Endometrial microvascular endothelial cells (primary cell): ENCODE results near the gene ZNF724. TPM values are rescaled to one million over a fixed set of nuclear protein-coding genes. Genes with fewer than 3 reads are reported as not detected.
"Not testable (repeated sequence)": the region's sequence is repeated elsewhere in the genome, so short reads cannot be mapped to it uniquely, and the experiment has no call there.

Experiments used
- in situ Hi-C: cut with HindIII; loops from 2 replicates; pipeline ENCODE4 v1.10.0; 2017; ENCODE audit warnings: low sequenced_read_pairs, low pct_unique_long_range_greater_than_20kb; ENCODE audit errors: inconsistent ontology term
- total RNA-seq: library from RNA; depleted of rRNA; stranded (reverse); fragments of >200 nt; gene quantifications from one replicate; pipeline ENCODE4 v1.2.3, GENCODE V29; 2015; ENCODE audit errors: inconsistent ontology term

Gene ZNF724
- total RNA-seq, 1 donor from 2014 or later, result 2.2 TPM

DNA sequence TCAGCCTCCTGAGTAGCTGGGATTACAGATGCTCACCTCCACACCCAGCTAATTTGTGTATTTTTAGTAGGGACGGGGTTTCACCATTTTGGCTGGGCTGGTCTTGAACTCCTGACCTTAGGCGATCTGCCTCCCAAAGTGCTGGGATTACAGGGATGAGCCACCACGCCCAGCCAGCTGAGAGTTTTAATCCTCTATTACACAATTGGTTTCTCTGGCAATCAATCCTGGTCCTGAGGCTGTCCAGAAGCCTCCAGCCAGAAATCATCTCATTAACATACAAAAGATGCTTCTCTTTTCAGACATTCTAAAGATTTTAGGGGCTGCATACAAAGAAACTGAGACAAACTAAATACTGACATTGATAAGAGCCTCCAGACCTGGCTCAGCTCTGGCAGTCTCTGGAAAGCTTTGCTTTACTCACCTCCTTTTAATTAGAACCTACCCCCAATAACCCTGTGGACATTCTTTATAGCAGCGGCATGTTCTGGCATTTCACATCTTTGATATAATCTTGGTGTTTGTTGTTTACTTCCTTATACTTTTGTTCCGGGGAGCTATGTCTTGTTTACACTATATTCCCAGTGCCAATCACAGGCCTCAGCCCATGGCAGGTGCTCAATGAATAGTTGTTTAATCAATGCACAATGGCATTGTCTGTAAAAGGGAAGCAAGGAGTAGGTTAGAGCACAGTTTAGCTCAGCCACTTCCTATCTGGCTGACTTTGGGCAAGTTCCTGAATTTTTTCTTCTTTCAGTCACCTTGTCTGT, 4.1 kb upstream of the ZNF724 start:
- in situ Hi-C loops, result no loop called here

- in situ Hi-C loops, result not testable (repeated sequence)
Measured at GRCh38 chr19:23253256-23253655, 3.1 kb upstream of the ZNF724 start.

- in situ Hi-C loops, result no loop called here
Measured at GRCh38 chr19:23241419-23241818, 8.8 kb downstream of the ZNF724 start.

GRCh38 chr19:23222998-23223652, 27.1 kb downstream of the ZNF724 start:
- in situ Hi-C loops, result no loop called here

GRCh38 chr19:23203841-23204344, 46.3 kb downstream of the ZNF724 start:
- in situ Hi-C loops, result no loop called here

DNA sequence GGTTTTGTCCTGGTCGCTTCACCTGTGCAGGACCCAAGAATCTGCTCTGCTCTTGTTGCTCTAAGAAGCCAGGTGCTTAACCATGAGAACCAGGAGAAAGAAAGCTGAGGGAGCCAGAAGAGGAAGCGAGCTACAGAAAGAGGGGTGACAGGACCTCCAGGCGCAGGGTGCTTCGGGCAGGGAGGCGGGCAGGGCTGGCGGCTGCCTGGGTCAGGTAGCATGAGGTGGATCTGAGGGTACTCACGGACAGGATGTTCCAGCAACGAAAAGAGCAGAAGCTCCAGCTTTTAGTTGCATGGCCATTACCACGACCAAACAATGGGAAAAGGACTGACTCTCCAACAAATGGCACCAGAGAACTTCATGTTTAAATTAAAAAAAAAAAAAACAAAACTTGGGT, 59.9 kb downstream of the ZNF724 start:
- in situ Hi-C loops, result no loop called here

- in situ Hi-C loops, result no loop called here
Measured at GRCh38 chr19:23183251-23183650, 66.9 kb downstream of the ZNF724 start.

Other genes with a start within 250 kb of the ZNF724 start
- not detected for gene ZNF728, start 247.2 kb downstream of the ZNF724 start, total RNA-seq
- gene ZNF730, start 133.4 kb downstream of the ZNF724 start, total RNA-seq, result not detected
- gene ZNF91, start 145.1 kb upstream of the ZNF724 start, total RNA-seq, result 8.9 TPM